ENCODE results near the gene NPPA. TPM values are rescaled to one million over a fixed set of nuclear protein-coding genes. Genes with fewer than 3 reads are reported as not detected.
A peak's percentile ranks its signal among the peaks of the same experiment; 100 is the strongest.

Gene NPPA
- polyA plus RNA-seq, 4 donors: 0.68 to 22.4 (median 1.4) TPM; not detected in 1

- Histone ChIP-seq H3K4me1 (ENCODE audit: control insufficient read depth in 3 of 3, insufficient read depth in 2 of 3, low read depth in 1 of 3, low read length in 2 of 3) (peaks cover 0 to 5% (median 0%) of the 10 kb centered on the region in 3 donors), H3K36me3 (ENCODE audit: control insufficient read depth in 3 of 3, insufficient read depth in 2 of 3, low read depth in 1 of 3, low read length in 3 of 3) (no peaks in the 10 kb centered on the region), H3K27me3 (ENCODE audit: control insufficient read depth in 3 of 3, insufficient read depth in 3 of 3, low read length in 3 of 3) (peaks cover 2 to 27% (median 24%) of the 10 kb centered on the region in 3 donors), H3K27ac (ENCODE audit: low read depth in 1 of 3, low read length in 2 of 3) (no peak overlapping the region), H3K4me3 (ENCODE audit: low read depth in 1 of 3, low read length in 3 of 3) (no peak overlapping the region), H3K9me3 (ENCODE audit: control insufficient read depth in 2 of 2, insufficient read depth in 1 of 2, low read depth in 1 of 2, low read length in 1 of 2) (no peaks in the 10 kb centered on the region)
- no peak for DNase-seq
- no peak for FAIRE-seq
- WGBS, 3 donors: 33 to 40% (median 38%) methylated on average over 10 of the region's 10 CpGs
These were observed 9.7 kb upstream of the NPPA start for GRCh38 chr1:11857164-11857851.

- Histone ChIP-seq H3K4me1 (ENCODE audit: control insufficient read depth in 3 of 3, insufficient read depth in 2 of 3, low read depth in 1 of 3, low read length in 2 of 3) (peaks cover 0 to 5% (median 0%) of the 10 kb centered on the region in 3 donors), H3K36me3 (ENCODE audit: control insufficient read depth in 3 of 3, insufficient read depth in 2 of 3, low read depth in 1 of 3, low read length in 3 of 3) (no peaks in the 10 kb centered on the region), H3K27me3 (ENCODE audit: control insufficient read depth in 3 of 3, insufficient read depth in 3 of 3, low read length in 3 of 3) (peaks cover 2 to 27% (median 23%) of the 10 kb centered on the region in 3 donors), H3K9me3 (ENCODE audit: control insufficient read depth in 2 of 2, insufficient read depth in 1 of 2, low read depth in 1 of 2, low read length in 1 of 2) (no peaks in the 10 kb centered on the region), H3K4me3 (ENCODE audit: low read depth in 1 of 3, low read length in 3 of 3) (no peak overlapping the region), H3K27ac (ENCODE audit: low read depth in 1 of 3, low read length in 2 of 3) (no peak overlapping the region)
- FAIRE-seq (no peak), DNase-seq (no peak)
- WGBS, 3 donors: 61 to 64% (median 63%) methylated on average over 3 of the region's 3 CpGs
These were observed 9.1 kb upstream of the NPPA start for GRCh38 chr1:11856698-11857097.

- Histone ChIP-seq H3K27ac (ENCODE audit: low read depth in 1 of 3, low read length in 2 of 3) (no peak overlapping the region), H3K4me3 (ENCODE audit: low read depth in 1 of 3, low read length in 3 of 3) (no peak overlapping the region), H3K27me3 (ENCODE audit: control insufficient read depth in 3 of 3, insufficient read depth in 3 of 3, low read length in 3 of 3) (peaks cover 2 to 27% (median 20%) of the 10 kb centered on the region in 3 donors), H3K36me3 (ENCODE audit: control insufficient read depth in 3 of 3, insufficient read depth in 2 of 3, low read depth in 1 of 3, low read length in 3 of 3) (no peaks in the 10 kb centered on the region), H3K4me1 (ENCODE audit: control insufficient read depth in 3 of 3, insufficient read depth in 2 of 3, low read depth in 1 of 3, low read length in 2 of 3) (peaks cover 0 to 5% (median 0%) of the 10 kb centered on the region in 3 donors), H3K9me3 (ENCODE audit: control insufficient read depth in 2 of 2, insufficient read depth in 1 of 2, low read depth in 1 of 2, low read length in 1 of 2) (no peaks in the 10 kb centered on the region)
- FAIRE-seq: no peak
- 49 to 64% (median 56%) methylated on average over 8 of the region's 8 CpGs for WGBS, 3 donors
- no peak for DNase-seq
These were observed 7.8 kb upstream of the NPPA start for GRCh38 chr1:11855430-11855829.

- 45 to 52% (median 47%) methylated on average over 8 of the region's 8 CpGs for WGBS, 3 donors
- Histone ChIP-seq H3K27ac (ENCODE audit: low read depth in 1 of 3, low read length in 2 of 3) (no peak overlapping the region), H3K4me3 (ENCODE audit: low read depth in 1 of 3, low read length in 3 of 3) (no peak overlapping the region), H3K36me3 (ENCODE audit: control insufficient read depth in 3 of 3, insufficient read depth in 2 of 3, low read depth in 1 of 3, low read length in 3 of 3) (no peaks in the 10 kb centered on the region), H3K9me3 (ENCODE audit: control insufficient read depth in 2 of 2, insufficient read depth in 1 of 2, low read depth in 1 of 2, low read length in 1 of 2) (no peaks in the 10 kb centered on the region), H3K4me1 (ENCODE audit: control insufficient read depth in 3 of 3, insufficient read depth in 2 of 3, low read depth in 1 of 3, low read length in 2 of 3) (peaks cover 0 to 5% (median 0%) of the 10 kb centered on the region in 3 donors), H3K27me3 (ENCODE audit: control insufficient read depth in 3 of 3, insufficient read depth in 3 of 3, low read length in 3 of 3) (peaks cover 2 to 26% (median 17%) of the 10 kb centered on the region in 3 donors)
- no peak for DNase-seq
- no peak for FAIRE-seq
These were observed 6.9 kb upstream of the NPPA start for GRCh38 chr1:11854519-11854918.

GRCh38 chr1:11851180-11851579 lies 3.6 kb upstream of the NPPA start:
- no peaks in the 10 kb centered on the region for H3K4me1 ChIP-seq (ENCODE audit: control insufficient read depth in 3 of 3, insufficient read depth in 2 of 3, low read depth in 1 of 3, low read length in 2 of 3)
- FAIRE-seq (no peak), DNase-seq (no peak)
- H3K4me3 ChIP-seq (ENCODE audit: low read depth in 1 of 3, low read length in 3 of 3): no peak overlapping the region
- no peak overlapping the region for H3K27ac ChIP-seq (ENCODE audit: low read depth in 1 of 3, low read length in 2 of 3)
- H3K9me3 ChIP-seq (ENCODE audit: control insufficient read depth in 2 of 2, insufficient read depth in 1 of 2, low read depth in 1 of 2, low read length in 1 of 2): no peaks in the 10 kb centered on the region
- WGBS, 3 donors: 64 to 71% (median 70%) methylated on average over 6 to 7 of the region's 7 CpGs
- H3K27me3 ChIP-seq (ENCODE audit: control insufficient read depth in 3 of 3, insufficient read depth in 3 of 3, low read length in 3 of 3): peaks cover 0 to 4% (median 0%) of the 10 kb centered on the region in 3 donors
- peaks cover 0 to 19% (median 0%) of the 10 kb centered on the region in 3 donors for H3K36me3 ChIP-seq (ENCODE audit: control insufficient read depth in 3 of 3, insufficient read depth in 2 of 3, low read depth in 1 of 3, low read length in 3 of 3)

GRCh38 chr1:11850156-11850555 lies 2.6 kb upstream of the NPPA start:
- no peaks in the 10 kb centered on the region for H3K9me3 ChIP-seq (ENCODE audit: control insufficient read depth in 2 of 2, insufficient read depth in 1 of 2, low read depth in 1 of 2, low read length in 1 of 2)
- H3K36me3 ChIP-seq (ENCODE audit: control insufficient read depth in 3 of 3, insufficient read depth in 2 of 3, low read depth in 1 of 3, low read length in 3 of 3): peaks cover 0 to 23% (median 3%) of the 10 kb centered on the region in 3 donors
- 51 to 58% (median 58%) methylated on average over 11 of the region's 11 CpGs for WGBS, 3 donors
- DNase-seq (no peak), FAIRE-seq (no peak)
- H3K4me1 ChIP-seq (ENCODE audit: control insufficient read depth in 3 of 3, insufficient read depth in 2 of 3, low read depth in 1 of 3, low read length in 2 of 3): no peaks in the 10 kb centered on the region
- H3K27me3 ChIP-seq (ENCODE audit: control insufficient read depth in 3 of 3, insufficient read depth in 3 of 3, low read length in 3 of 3): peaks cover 0 to 4% (median 0%) of the 10 kb centered on the region in 3 donors
- no peak overlapping the region for H3K4me3 ChIP-seq (ENCODE audit: low read depth in 1 of 3, low read length in 3 of 3)
- no peak overlapping the region for H3K27ac ChIP-seq (ENCODE audit: low read depth in 1 of 3, low read length in 2 of 3)

GRCh38 chr1:11848373-11848700 lies 754 bp upstream of the NPPA start:
- FAIRE-seq: no peak

DNA sequence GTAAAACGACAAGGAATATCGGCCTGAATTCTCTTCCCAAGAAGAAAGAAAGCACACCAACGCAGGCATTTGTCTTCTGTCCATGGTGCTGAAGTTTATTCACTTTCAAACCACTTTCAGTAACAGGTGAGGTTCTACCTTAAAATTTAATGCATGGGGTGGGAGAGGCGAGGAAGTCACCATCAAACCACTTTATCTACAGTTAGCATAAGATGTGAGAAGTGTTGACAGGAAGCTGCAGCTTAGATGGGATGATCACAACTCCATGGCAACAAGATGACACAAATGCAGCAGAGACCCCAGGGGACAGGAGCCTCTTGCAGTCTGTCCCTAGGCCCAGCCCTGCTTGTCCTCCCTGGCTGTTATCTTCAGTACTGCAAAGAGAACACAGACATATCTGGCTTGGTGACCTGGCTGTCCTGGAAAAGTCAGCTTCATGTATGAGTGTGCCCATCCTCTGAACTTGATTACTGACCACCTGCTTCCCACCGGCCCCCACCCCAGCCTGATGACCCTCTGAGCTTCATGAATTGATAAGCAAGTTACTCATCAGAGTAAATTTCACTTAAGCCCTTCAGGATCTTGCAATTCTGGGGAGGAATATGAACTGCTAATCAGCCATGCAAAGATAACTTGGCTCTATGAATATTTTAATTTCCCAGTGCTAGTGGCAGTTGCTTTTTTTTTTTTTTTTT lies 1.8 kb downstream of the NPPA start:
- FAIRE-seq (no peak), DNase-seq (peak in 1 of 2 donors; percentile 45)
- H3K9me3 ChIP-seq (ENCODE audit: control insufficient read depth in 2 of 2, insufficient read depth in 1 of 2, low read depth in 1 of 2, low read length in 1 of 2): no peaks in the 10 kb centered on the region
- H3K27me3 ChIP-seq (ENCODE audit: control insufficient read depth in 3 of 3, insufficient read depth in 3 of 3, low read length in 3 of 3): no peaks in the 10 kb centered on the region
- H3K4me3 ChIP-seq (ENCODE audit: low read depth in 1 of 3, low read length in 3 of 3): no peak overlapping the region
- H3K4me1 ChIP-seq (ENCODE audit: control insufficient read depth in 3 of 3, insufficient read depth in 2 of 3, low read depth in 1 of 3, low read length in 2 of 3): peaks cover 0 to 8% (median 0%) of the 10 kb centered on the region in 3 donors
- H3K27ac ChIP-seq (ENCODE audit: low read depth in 1 of 3, low read length in 2 of 3): no peak overlapping the region
- 57 to 69% (median 61%) methylated on average over 5 of the region's 5 CpGs for WGBS, 3 donors
- peaks cover 3 to 54% (median 27%) of the 10 kb centered on the region in 3 donors for H3K36me3 ChIP-seq (ENCODE audit: control insufficient read depth in 3 of 3, insufficient read depth in 2 of 3, low read depth in 1 of 3, low read length in 3 of 3)

More at GRCh38 chr1:11848373-11848700, 754 bp upstream of the NPPA start:
- Histone ChIP-seq H3K27me3 (ENCODE audit: control insufficient read depth in 3 of 3, insufficient read depth in 3 of 3, low read length in 3 of 3) (peaks cover 0 to 4% (median 0%) of the 10 kb centered on the region in 3 donors), H3K4me1 (ENCODE audit: control insufficient read depth in 3 of 3, insufficient read depth in 2 of 3, low read depth in 1 of 3, low read length in 2 of 3) (no peaks in the 10 kb centered on the region), H3K9me3 (ENCODE audit: control insufficient read depth in 2 of 2, insufficient read depth in 1 of 2, low read depth in 1 of 2, low read length in 1 of 2) (no peaks in the 10 kb centered on the region), H3K4me3 (ENCODE audit: low read depth in 1 of 3, low read length in 3 of 3) (no peak overlapping the region), H3K36me3 (ENCODE audit: control insufficient read depth in 3 of 3, insufficient read depth in 2 of 3, low read depth in 1 of 3, low read length in 3 of 3) (peaks cover 0 to 33% (median 16%) of the 10 kb centered on the region in 3 donors), H3K27ac (ENCODE audit: low read depth in 1 of 3, low read length in 2 of 3) (no peak overlapping the region)
- no peak for DNase-seq
- WGBS, 3 donors: 66 to 94% (median 94%) methylated on average over 9 of the region's 9 CpGs

All from small intestine (tissue), 7 donors.